GM12878 (cell line): ENCODE data around the gene UNC80.
A peak's percentile ranks its signal among the peaks of the same experiment; 100 is the strongest.

Source experiments
- ASH2L ChIP-seq: fragments of 300-600, 200-600 bp; sonication (generic); IDR thresholded peaks from 2 replicates; pipeline ENCODE4 v1.6.1; 2017; ENCODE audit warnings: low read depth, mild to moderate bottlenecking, borderline replicate concordance
- CTCF ChIP-seq, 3 experiments: IDR thresholded peaks in 2 of 3; conservative IDR thresholded peaks in 1 of 3; 2 replicates each; pipeline ENCODE4 v1.5.1; 2011; ENCODE audit warnings: low read depth in 3 of 3, low read length in 3 of 3, mild to moderate bottlenecking in 3 of 3, control low read depth in 2 of 3, moderate library complexity in 2 of 3, inconsistent platforms in 1 of 3, mixed read lengths in 1 of 3; ENCODE audit not compliant: control insufficient read depth in 2 of 3, insufficient read depth in 1 of 3; ENCODE audit errors: extremely low read depth in 1 of 3
- EP300 ChIP-seq, 2 experiments: fragments of 150-350 bp in 1 of 2; IDR thresholded peaks; 2 replicates each; pipeline ENCODE4 v1.6.1; 2011 to 2012; ENCODE audit warnings: low read depth in 2 of 2, low read length in 2 of 2, borderline replicate concordance in 1 of 2, improper control_type of control experiment in 1 of 2, inconsistent platforms in 1 of 2; ENCODE audit not compliant: control insufficient read depth in 1 of 2
- EZH2 ChIP-seq: IDR thresholded peaks from 2 replicates; pipeline ENCODE4 v1.6.1; 2012; ENCODE audit warnings: low read depth, mild to moderate bottlenecking, control low read depth, inconsistent platforms, low read length, borderline replicate concordance; ENCODE audit not compliant: control insufficient read depth
- POLR2AphosphoS5 ChIP-seq: IDR thresholded peaks from 2 replicates; pipeline ENCODE4 v1.6.1; 2011; ENCODE audit warnings: mild to moderate bottlenecking, low read length, inconsistent platforms
- REST ChIP-seq: IDR thresholded peaks from 2 replicates; pipeline ENCODE4 v1.6.1; 2012; ENCODE audit warnings: mild to moderate bottlenecking, low read depth, low read length
- SRF ChIP-seq, 2 experiments: IDR thresholded peaks; 2 replicates each; pipeline ENCODE4 v1.6.1; 2011; ENCODE audit warnings: low read depth in 2 of 2, low read length in 2 of 2, mild to moderate bottlenecking in 1 of 2, moderate library complexity in 1 of 2
- TARDBP ChIP-seq: IDR thresholded peaks from 2 replicates; pipeline ENCODE4 v1.6.1; 2016; ENCODE audit warnings: borderline replicate concordance
- TF ChIP-seq, protein P1 (sequence below): fragments of 450-650 bp; IDR thresholded peaks from 2 replicates; pipeline ENCODE4 v1.6.1; 2017; ENCODE audit warnings: mild to moderate bottlenecking, low read depth, inconsistent platforms; ENCODE audit not compliant: poor library complexity, severe bottlenecking

DNA sequence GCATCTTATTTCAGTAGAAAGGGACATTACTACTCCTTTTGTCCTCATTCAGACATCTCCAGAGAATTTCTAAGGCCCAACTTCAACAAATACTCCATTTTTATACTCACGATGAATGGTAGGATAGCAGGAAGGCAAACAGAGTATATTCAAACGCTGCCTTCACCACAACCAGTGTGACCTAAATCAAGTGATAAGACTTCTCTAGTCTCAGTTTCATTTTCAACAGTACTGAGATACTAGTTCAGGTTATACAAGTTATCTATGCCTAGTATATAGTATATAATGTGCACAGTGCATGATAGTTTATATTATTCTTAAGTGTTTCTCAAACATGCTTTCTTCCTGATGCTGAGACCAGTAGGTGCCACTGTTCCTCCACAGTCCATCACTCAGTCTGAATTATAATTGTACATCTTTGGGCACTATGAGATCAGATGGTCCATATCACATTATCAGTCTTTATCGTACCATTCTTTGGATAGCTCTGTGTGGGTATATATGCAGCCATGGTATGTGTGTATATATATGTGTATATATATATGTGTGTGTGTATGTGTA, 164.6 kb downstream of the UNC80 start:
- TF ChIP-seq ASH2L (no peak), EZH2 (no peak), CTCF (IDR thresholded peaks at IDR 0.05 in 2 of 3, conservative IDR thresholded peaks at IDR 0.05 in 1 of 3; ENCODE audit: control insufficient read depth in 2 of 3, extremely low read depth in 1 of 3, insufficient read depth in 1 of 3, low read depth in 3 of 3, low read length in 3 of 3) (peak in 2 of 3 experiments; percentile 24 to 36; a peak in 3 of 6 replicates), SRF (IDR thresholded peaks at IDR 0.05; ENCODE audit: low read depth in 2 of 2, low read length in 2 of 2) (no peak), EP300 (IDR thresholded peaks at IDR 0.05; ENCODE audit: borderline replicate concordance in 1 of 2, control insufficient read depth in 1 of 2, low read depth in 2 of 2, low read length in 2 of 2) (no peak), TARDBP (no peak), POLR2AphosphoS5 (no peak), REST (no peak)
- TF ChIP-seq, protein P1, sequence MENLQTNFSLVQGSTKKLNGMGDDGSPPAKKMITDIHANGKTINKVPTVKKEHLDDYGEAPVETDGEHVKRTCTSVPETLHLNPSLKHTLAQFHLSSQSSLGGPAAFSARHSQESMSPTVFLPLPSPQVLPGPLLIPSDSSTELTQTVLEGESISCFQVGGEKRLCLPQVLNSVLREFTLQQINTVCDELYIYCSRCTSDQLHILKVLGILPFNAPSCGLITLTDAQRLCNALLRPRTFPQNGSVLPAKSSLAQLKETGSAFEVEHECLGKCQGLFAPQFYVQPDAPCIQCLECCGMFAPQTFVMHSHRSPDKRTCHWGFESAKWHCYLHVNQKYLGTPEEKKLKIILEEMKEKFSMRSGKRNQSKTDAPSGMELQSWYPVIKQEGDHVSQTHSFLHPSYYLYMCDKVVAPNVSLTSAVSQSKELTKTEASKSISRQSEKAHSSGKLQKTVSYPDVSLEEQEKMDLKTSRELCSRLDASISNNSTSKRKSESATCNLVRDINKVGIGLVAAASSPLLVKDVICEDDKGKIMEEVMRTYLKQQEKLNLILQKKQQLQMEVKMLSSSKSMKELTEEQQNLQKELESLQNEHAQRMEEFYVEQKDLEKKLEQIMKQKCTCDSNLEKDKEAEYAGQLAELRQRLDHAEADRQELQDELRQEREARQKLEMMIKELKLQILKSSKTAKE: no peak
